ENCODE measurements around the gene GRIFIN. TPM values are rescaled to one million over a fixed set of nuclear protein-coding genes. Genes with fewer than 3 reads are reported as not detected.

The GRIFIN gene
- total RNA-seq, 4 donors from 2014 or later: not detected

- Histone ChIP-seq H3K4me1 (no peaks in the 10 kb centered on the region), H3K36me3 (no peaks in the 10 kb centered on the region), H3K9me3 (no peaks in the 10 kb centered on the region), H3K27ac (no peak overlapping the region), H3K27me3 (no peaks in the 10 kb centered on the region), H3K4me3 (no peak overlapping the region)
- no peak for DNase-seq
- TF ChIP-seq CTCF (IDR thresholded peaks at IDR 0.05) (no peak), POLR2A (IDR thresholded peaks at IDR 0.05) (no peak)
- intact Hi-C loops (cut with DNase I; ENCODE audit: low total_unique reads): no loop called here
Measured at GRCh38 chr7:2435146-2435545, 41.1 kb downstream of the GRIFIN start.

- no peaks in the 10 kb centered on the region for H3K4me1 ChIP-seq
- intact Hi-C loops (cut with DNase I; ENCODE audit: low total_unique reads): no loop called here
- H3K27me3 ChIP-seq: no peaks in the 10 kb centered on the region
- H3K4me3 ChIP-seq: no peak overlapping the region
- no peaks in the 10 kb centered on the region for H3K36me3 ChIP-seq
- H3K27ac ChIP-seq: no peak overlapping the region
- H3K9me3 ChIP-seq: no peaks in the 10 kb centered on the region
- TF ChIP-seq POLR2A (IDR thresholded peaks at IDR 0.05) (no peak), CTCF (IDR thresholded peaks at IDR 0.05) (no peak)
- DNase-seq: no peak
Measured at GRCh38 chr7:2433713-2434550, 42.3 kb downstream of the GRIFIN start.

- Histone ChIP-seq H3K27ac (no peak overlapping the region), H3K36me3 (no peaks in the 10 kb centered on the region), H3K27me3 (no peaks in the 10 kb centered on the region), H3K4me3 (no peak overlapping the region), H3K9me3 (no peaks in the 10 kb centered on the region), H3K4me1 (no peaks in the 10 kb centered on the region)
- DNase-seq: no peak
- TF ChIP-seq CTCF (IDR thresholded peaks at IDR 0.05) (no peak), POLR2A (IDR thresholded peaks at IDR 0.05) (no peak)
- intact Hi-C loops (cut with DNase I; ENCODE audit: low total_unique reads): no loop called here
Measured at GRCh38 chr7:2432910-2433712, 43.1 kb downstream of the GRIFIN start.

GRCh38 chr7:2431260-2431867 is 44.8 kb downstream of the GRIFIN start:
- TF ChIP-seq CTCF (IDR thresholded peaks at IDR 0.05) (no peak), POLR2A (IDR thresholded peaks at IDR 0.05) (no peak)
- no peak overlapping the region for H3K4me3 ChIP-seq
- H3K27ac ChIP-seq: no peak overlapping the region
- intact Hi-C loops (cut with DNase I; ENCODE audit: low total_unique reads): no loop called here
- H3K9me3 ChIP-seq: no peaks in the 10 kb centered on the region
- no peaks in the 10 kb centered on the region for H3K36me3 ChIP-seq
- H3K27me3 ChIP-seq: no peaks in the 10 kb centered on the region
- H3K4me1 ChIP-seq: no peaks in the 10 kb centered on the region
- DNase-seq: no peak

- H3K9me3 ChIP-seq: no peaks in the 10 kb centered on the region
- no peak overlapping the region for H3K4me3 ChIP-seq
- TF ChIP-seq POLR2A (IDR thresholded peaks at IDR 0.05) (no peak), CTCF (IDR thresholded peaks at IDR 0.05) (no peak)
- DNase-seq: no peak
- H3K36me3 ChIP-seq: no peaks in the 10 kb centered on the region
- no peak overlapping the region for H3K27ac ChIP-seq
- intact Hi-C loops (cut with DNase I; ENCODE audit: low total_unique reads): no loop called here
- no peaks in the 10 kb centered on the region for H3K27me3 ChIP-seq
- no peaks in the 10 kb centered on the region for H3K4me1 ChIP-seq
Measured at GRCh38 chr7:2425749-2426148, 50.4 kb downstream of the GRIFIN start.
